ENCODE data around the gene ECHDC3. TPM values are rescaled to one million over a fixed set of nuclear protein-coding genes. Genes with fewer than 3 reads are reported as not detected.
"Not testable (repeated sequence)": the region's sequence is repeated elsewhere in the genome, so short reads cannot be mapped to it uniquely, and the experiment has no call there.

ECHDC3 gene
- total RNA-seq, 1 donor from 2014 or later, result 17.8 TPM

GRCh38 chr10:11716686-11717085 is 25.5 kb upstream of the ECHDC3 start:
- no peak for ATAC-seq

- ATAC-seq, result peak; percentile 89
These were observed 22.5 kb upstream of the ECHDC3 start for GRCh38 chr10:11719496-11720259.

- no peak for ATAC-seq
These were observed 21.9 kb upstream of the ECHDC3 start for GRCh38 chr10:11720260-11720741.

- ATAC-seq, result no peak
These were observed 20.4 kb upstream of the ECHDC3 start for GRCh38 chr10:11721806-11722205.

- ATAC-seq, result no peak
These were observed 18.8 kb upstream of the ECHDC3 start for GRCh38 chr10:11723359-11723758.

GRCh38 chr10:11724938-11725776 is 17.0 kb upstream of the ECHDC3 start:
- ATAC-seq, result peak; percentile 82

- no peak for ATAC-seq
These were observed 16.3 kb upstream of the ECHDC3 start for GRCh38 chr10:11725912-11726311.

GRCh38 chr10:11727563-11727962 is 14.6 kb upstream of the ECHDC3 start:
- peak; percentile 12 for ATAC-seq

- no peak for ATAC-seq
These were observed 13.8 kb upstream of the ECHDC3 start for GRCh38 chr10:11728353-11728752.

- ATAC-seq, result peak; percentile 15
These were observed 12.3 kb upstream of the ECHDC3 start for GRCh38 chr10:11729790-11730315.

GRCh38 chr10:11730779-11731178 is 11.4 kb upstream of the ECHDC3 start:
- no peak for ATAC-seq

- ATAC-seq, result not testable (repeated sequence)
These were observed 5.4 kb upstream of the ECHDC3 start for GRCh38 chr10:11736767-11737166.

- not testable (repeated sequence) for ATAC-seq
These were observed 4.7 kb upstream of the ECHDC3 start for GRCh38 chr10:11737258-11738032.

GRCh38 chr10:11740907-11741306 is 1.3 kb upstream of the ECHDC3 start:
- no peak for ATAC-seq

- no peak for ATAC-seq
These were observed 574 bp upstream of the ECHDC3 start for GRCh38 chr10:11741608-11742007.

- peak; percentile 34 for ATAC-seq
These were observed 657 bp downstream of the ECHDC3 start for GRCh38 chr10:11742779-11743298.

- peak; percentile 5 for ATAC-seq
These were observed 1.5 kb downstream of the ECHDC3 start for GRCh38 chr10:11743461-11744338.

- no peak for ATAC-seq
These were observed 2.9 kb downstream of the ECHDC3 start for GRCh38 chr10:11745045-11745444.

GRCh38 chr10:11746883-11747539 is 4.8 kb downstream of the ECHDC3 start:
- no peak for ATAC-seq

- no peak for ATAC-seq
These were observed 6.7 kb downstream of the ECHDC3 start for GRCh38 chr10:11748866-11749265.

GRCh38 chr10:11750420-11750819 is 8.2 kb downstream of the ECHDC3 start:
- no peak for ATAC-seq
